GM21717 (cell line): ENCODE results near the gene UXS1.
"Not testable (repeated sequence)": the region's sequence is repeated elsewhere in the genome, so short reads cannot be mapped to it uniquely, and the experiment has no call there.

Experiments used
- ATAC-seq: cut with Tn5 transposase; IDR thresholded peaks from one replicate; pipeline ENCODE4 v1.9.1; 2021; ENCODE audit warnings: mild to moderate bottlenecking, moderate library complexity; ENCODE audit not compliant: unreplicated experiment

Gene UXS1

GRCh38 chr2:106137731-106138521 lies 56.2 kb downstream of the UXS1 start:
- no peak for ATAC-seq

- not testable (repeated sequence) for ATAC-seq
These were observed 62.9 kb downstream of the UXS1 start for GRCh38 chr2:106131192-106131591.

- no peak for ATAC-seq
These were observed 63.7 kb downstream of the UXS1 start for GRCh38 chr2:106130251-106130998.

GRCh38 chr2:106129592-106129991 lies 64.5 kb downstream of the UXS1 start:
- no peak for ATAC-seq

- ATAC-seq: no peak
These were observed 65.0 kb downstream of the UXS1 start for GRCh38 chr2:106129150-106129549.

GRCh38 chr2:106127776-106128268 lies 66.3 kb downstream of the UXS1 start:
- no peak for ATAC-seq

- no peak for ATAC-seq
These were observed 66.8 kb downstream of the UXS1 start for GRCh38 chr2:106127282-106127771.

GRCh38 chr2:106126705-106127281 lies 67.3 kb downstream of the UXS1 start:
- no peak for ATAC-seq

GRCh38 chr2:106126295-106126694 lies 67.8 kb downstream of the UXS1 start:
- ATAC-seq: no peak

- no peak for ATAC-seq
These were observed 69.1 kb downstream of the UXS1 start for GRCh38 chr2:106124905-106125549.

GRCh38 chr2:106124106-106124756 lies 69.9 kb downstream of the UXS1 start:
- ATAC-seq: no peak

- no peak for ATAC-seq
These were observed 71.9 kb downstream of the UXS1 start for GRCh38 chr2:106122157-106122556.

- no peak for ATAC-seq
These were observed 73.7 kb downstream of the UXS1 start for GRCh38 chr2:106120432-106120831.

- ATAC-seq: no peak
These were observed 75.0 kb downstream of the UXS1 start for GRCh38 chr2:106119074-106119473.

GRCh38 chr2:106117882-106118684 lies 76.0 kb downstream of the UXS1 start:
- ATAC-seq: no peak

GRCh38 chr2:106117347-106117746 lies 76.8 kb downstream of the UXS1 start:
- ATAC-seq: no peak

- no peak for ATAC-seq
These were observed 77.9 kb downstream of the UXS1 start for GRCh38 chr2:106116248-106116647.

- ATAC-seq: no peak
These were observed 78.4 kb downstream of the UXS1 start for GRCh38 chr2:106115665-106116064.

GRCh38 chr2:106115250-106115649 lies 78.9 kb downstream of the UXS1 start:
- peak; percentile 57 for ATAC-seq

GRCh38 chr2:106114166-106114565 lies 79.9 kb downstream of the UXS1 start:
- no peak for ATAC-seq
